GM21526 (cell line): ENCODE data around the gene RXRB.

Experiments used
- ATAC-seq: cut with Tn5 transposase; IDR thresholded peaks from one replicate; pipeline ENCODE4 v1.9.1; 2021; ENCODE audit warnings: moderate library complexity; ENCODE audit not compliant: unreplicated experiment, low FRiP score

The RXRB gene

GRCh38 chr6:33212857-33213165 is 12.3 kb upstream of the RXRB start:
- ATAC-seq: no peak

GRCh38 chr6:33211666-33212422 is 11.4 kb upstream of the RXRB start:
- no peak for ATAC-seq

- ATAC-seq: no peak
Measured at GRCh38 chr6:33211136-33211535, 10.7 kb upstream of the RXRB start.

- ATAC-seq: no peak
Measured at GRCh38 chr6:33209856-33210255, 9.4 kb upstream of the RXRB start.

GRCh38 chr6:33208091-33208967 is 7.9 kb upstream of the RXRB start, which contains the start of gene RING1:
Gene RING1 (plus strand): TSS chr6:33208500. CDS start chr6:33208823, 323 bp downstream.
- peak; percentile 39 for ATAC-seq

- no peak for ATAC-seq
Measured at GRCh38 chr6:33207552-33208090, 7.2 kb upstream of the RXRB start.

- ATAC-seq: no peak
Measured at GRCh38 chr6:33206864-33207551, 6.5 kb upstream of the RXRB start.

GRCh38 chr6:33206027-33206863 is 5.8 kb upstream of the RXRB start:
- ATAC-seq: no peak

- ATAC-seq: no peak
Measured at GRCh38 chr6:33205191-33206026, 4.9 kb upstream of the RXRB start.

GRCh38 chr6:33204415-33205190 is 4.1 kb upstream of the RXRB start, which contains the start of gene HSD17B8:
Gene HSD17B8 (plus strand): TSS chr6:33204655. CDS start chr6:33204669, 14 bp downstream.
- ATAC-seq: peak; percentile 42

GRCh38 chr6:33204165-33204414 is 3.6 kb upstream of the RXRB start:
- no peak for ATAC-seq

- ATAC-seq: no peak
Measured at GRCh38 chr6:33203443-33204164, 3.1 kb upstream of the RXRB start.

GRCh38 chr6:33202799-33203198 is 2.3 kb upstream of the RXRB start:
- ATAC-seq: no peak

- no peak for ATAC-seq
Measured at GRCh38 chr6:33201935-33202334, 1.5 kb upstream of the RXRB start.

GRCh38 chr6:33201147-33201545 is 681 bp upstream of the RXRB start:
- no peak for ATAC-seq

- peak; percentile 18 for ATAC-seq
Measured at GRCh38 chr6:33199687-33200218, 712 bp downstream of the RXRB start.

- no peak for ATAC-seq
Measured at GRCh38 chr6:33198853-33199436, 1.5 kb downstream of the RXRB start.
